Uterus (tissue), 2 donors: Measurements from ENCODE around the gene NUTF2.

Source experiments
- CTCF ChIP-seq, 4 experiments: fragments of 200-600 bp in 2 of 4; fragments of 450-650 bp in 2 of 4; sonication (generic) in 2 of 4; IDR thresholded peaks; one replicate each; pipeline ENCODE4 v1.5.1; 2016 to 2019; ENCODE audit warnings: antibody characterized with exemption in 4 of 4, mild to moderate bottlenecking in 2 of 4, moderate library complexity in 1 of 4
- POLR2A ChIP-seq, 2 donors: fragments of 450-650 bp; IDR thresholded peaks; one replicate each; pipeline ENCODE4 v1.6.1; 2016; ENCODE audit warnings: antibody characterized with exemption in 2 of 2, mild to moderate bottlenecking in 1 of 2, moderate library complexity in 1 of 2

- TF ChIP-seq CTCF (IDR thresholded peaks at IDR 0.05) (no peak), POLR2A (IDR thresholded peaks at IDR 0.05) (no peak)
These were observed 34.8 kb upstream of the NUTF2 start for GRCh38 chr16:67811899-67812298.
